GM18868 (cell line): Measurements from ENCODE around the gene BRINP3.

Experiments
- ATAC-seq: cut with Tn5 transposase; IDR thresholded peaks from one replicate; pipeline ENCODE4 v1.9.1; 2021; ENCODE audit warnings: mild to moderate bottlenecking, moderate library complexity; ENCODE audit not compliant: unreplicated experiment

The BRINP3 gene

GRCh38 chr1:190453550-190453949 is 24.1 kb downstream of the BRINP3 start:
- ATAC-seq = no peak

- ATAC-seq = no peak
Observed at GRCh38 chr1:190452272-190452848, 25.3 kb downstream of the BRINP3 start.

DNA sequence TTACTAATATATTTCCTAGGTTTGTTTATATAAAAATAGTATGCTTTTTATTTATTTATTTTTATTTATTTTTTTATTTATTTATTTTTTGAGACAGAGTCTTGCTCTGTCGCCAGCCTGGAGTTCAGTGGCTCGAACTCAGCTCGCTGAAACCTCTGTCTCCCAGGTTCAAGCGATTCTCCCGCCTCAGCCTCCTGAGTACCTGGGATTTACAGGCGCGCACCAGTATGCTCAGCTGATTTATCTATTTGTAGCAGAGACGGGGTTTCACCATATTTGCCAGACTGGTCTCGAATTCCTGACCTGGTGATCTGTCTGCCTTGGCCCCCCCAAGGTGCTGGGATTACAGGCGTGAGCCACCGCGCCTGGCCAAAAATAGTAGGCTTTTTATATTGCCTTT is 33.2 kb downstream of the BRINP3 start:
- ATAC-seq = no peak

DNA sequence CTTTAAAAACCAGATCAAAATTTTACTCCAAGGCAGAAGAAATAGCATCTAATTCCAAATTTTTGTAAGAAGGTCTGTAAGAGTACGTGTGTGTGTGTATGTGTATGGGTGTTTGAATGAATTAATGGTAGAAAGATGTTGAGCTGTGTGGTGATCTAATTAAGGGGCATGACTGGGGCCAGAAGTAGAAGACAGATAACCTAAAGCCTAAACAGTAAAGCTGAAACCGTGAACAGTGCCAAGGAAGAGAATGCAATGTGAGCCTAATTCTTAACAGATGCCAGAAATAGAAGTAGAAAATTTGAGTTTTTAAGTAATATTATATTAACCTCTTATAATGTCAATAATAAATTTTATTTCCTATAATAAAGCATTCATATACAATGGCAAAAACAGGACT is 38.2 kb downstream of the BRINP3 start:
- no peak for ATAC-seq

GRCh38 chr1:190436615-190437014 is 41.0 kb downstream of the BRINP3 start:
- peak; percentile 70 for ATAC-seq

- no peak for ATAC-seq
Observed at GRCh38 chr1:190429932-190430331, 47.7 kb downstream of the BRINP3 start.

GRCh38 chr1:190429141-190429540 is 48.5 kb downstream of the BRINP3 start:
- ATAC-seq = no peak

DNA sequence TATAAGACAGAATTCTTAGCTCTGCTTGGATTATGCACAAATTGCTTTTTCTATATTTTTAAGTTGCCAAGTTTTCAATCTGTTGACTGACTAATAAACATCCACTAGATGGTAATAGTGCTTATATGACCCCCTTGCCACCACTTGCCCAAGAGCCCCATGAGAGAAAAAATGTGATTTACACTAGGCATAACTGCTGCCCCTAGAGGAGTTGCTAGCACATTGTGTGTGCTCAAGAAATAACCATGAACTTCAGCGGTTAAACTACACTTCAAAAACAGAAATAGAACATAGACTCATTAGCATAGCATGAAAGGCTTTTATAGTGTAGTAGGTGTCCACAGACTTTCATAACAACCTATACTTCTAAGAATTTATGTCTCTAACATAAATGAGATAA is 61.4 kb downstream of the BRINP3 start:
- peak; percentile 53 for ATAC-seq

- ATAC-seq = no peak
Observed at GRCh38 chr1:190413142-190413541, 64.5 kb downstream of the BRINP3 start.

DNA sequence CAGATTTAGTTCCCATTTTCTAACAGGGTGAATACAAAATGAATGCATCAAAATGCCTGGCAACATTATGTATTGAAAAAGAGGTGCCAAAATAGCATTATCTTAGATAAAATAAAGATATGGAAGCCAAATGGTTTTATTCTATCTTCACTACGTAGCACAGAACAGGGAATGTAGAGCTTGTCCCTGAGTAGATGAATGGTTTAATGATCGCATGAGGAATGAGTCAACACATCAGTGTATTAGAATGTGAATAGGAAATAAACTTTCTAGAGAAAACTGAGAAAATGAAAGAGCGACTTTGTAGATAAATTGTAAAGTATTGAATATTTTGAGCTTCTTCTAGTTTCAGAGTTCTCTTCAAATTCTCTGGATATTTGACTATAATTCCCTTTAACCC is 74.3 kb downstream of the BRINP3 start:
- no peak for ATAC-seq

DNA sequence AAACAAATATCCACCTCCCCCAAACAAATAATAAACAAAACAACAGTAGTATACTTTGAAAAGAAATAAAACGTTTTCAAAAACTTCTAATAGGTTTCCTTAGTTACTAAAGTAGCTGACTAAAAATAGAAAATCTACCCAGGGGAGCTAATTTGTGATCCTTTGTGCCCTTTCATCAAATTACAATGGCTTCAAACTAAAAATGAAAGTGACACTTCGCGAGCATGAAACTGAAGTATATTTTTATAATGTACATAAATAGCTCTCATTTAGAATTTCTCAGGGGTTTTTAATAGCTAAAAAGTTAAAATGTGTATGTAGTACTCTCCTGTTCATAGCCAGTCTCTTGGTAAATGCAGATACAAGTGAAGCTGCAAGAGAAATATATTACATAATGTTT is 78.4 kb downstream of the BRINP3 start:
- no peak for ATAC-seq

DNA sequence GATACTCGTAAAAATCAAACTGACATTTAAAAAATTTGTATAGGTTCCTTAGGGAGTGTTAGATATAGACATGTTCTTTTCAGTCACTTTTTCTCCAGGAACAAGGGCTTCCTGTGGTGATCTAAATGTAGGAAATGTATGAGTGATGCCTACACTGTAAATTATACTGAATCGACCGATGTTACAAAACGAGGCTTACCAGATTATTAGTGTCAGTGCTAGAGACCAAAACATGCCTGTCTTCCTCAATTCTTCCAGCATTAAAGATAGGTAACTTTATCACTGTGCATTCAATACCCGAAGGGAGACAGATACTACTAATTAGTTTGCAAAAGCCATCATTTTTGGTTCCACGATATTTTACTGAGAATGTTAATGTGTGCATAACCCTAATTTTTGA is 86.1 kb downstream of the BRINP3 start:
- ATAC-seq = no peak

GRCh38 chr1:190377991-190378390 is 99.7 kb downstream of the BRINP3 start:
- ATAC-seq = no peak

DNA sequence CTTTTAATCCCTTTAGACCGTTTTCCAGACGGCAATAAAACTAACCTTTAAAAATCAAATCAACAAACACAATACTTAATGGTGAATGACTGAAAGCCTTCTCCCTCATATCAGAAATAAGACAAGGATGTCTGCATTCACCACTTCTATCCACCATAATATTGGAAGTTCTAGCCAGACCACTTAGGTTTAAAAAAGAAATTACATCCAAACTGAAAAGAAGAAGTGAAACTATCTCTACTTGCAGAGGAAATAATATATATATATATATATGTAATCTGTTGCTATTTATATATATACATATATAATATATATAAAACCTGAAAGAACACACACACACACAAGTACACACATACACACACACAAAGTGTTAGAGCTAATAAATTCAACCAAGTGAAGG is 100.4 kb downstream of the BRINP3 start:
- peak; percentile 48 for ATAC-seq

DNA sequence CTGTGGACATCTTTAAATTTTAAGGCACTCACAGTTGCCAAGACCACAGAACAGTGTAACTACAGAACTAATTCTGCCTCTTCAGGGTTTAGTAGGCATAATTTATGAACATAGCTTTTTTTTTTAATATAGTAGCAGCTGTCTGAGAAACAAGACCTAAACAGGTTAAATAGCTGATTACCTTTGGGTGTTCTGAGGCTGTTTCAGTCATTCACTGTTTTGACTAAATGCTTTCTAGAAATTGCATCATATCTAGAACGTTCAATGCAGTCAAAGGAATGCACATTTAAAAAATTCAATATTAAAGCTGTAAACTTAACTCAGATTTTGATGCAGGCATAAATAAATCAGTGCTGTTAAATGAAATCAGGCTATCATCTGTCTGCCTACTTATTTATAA is 101.6 kb downstream of the BRINP3 start:
- ATAC-seq = no peak

- peak; percentile 89 for ATAC-seq
Observed at GRCh38 chr1:190373705-190374336, 103.8 kb downstream of the BRINP3 start.

DNA sequence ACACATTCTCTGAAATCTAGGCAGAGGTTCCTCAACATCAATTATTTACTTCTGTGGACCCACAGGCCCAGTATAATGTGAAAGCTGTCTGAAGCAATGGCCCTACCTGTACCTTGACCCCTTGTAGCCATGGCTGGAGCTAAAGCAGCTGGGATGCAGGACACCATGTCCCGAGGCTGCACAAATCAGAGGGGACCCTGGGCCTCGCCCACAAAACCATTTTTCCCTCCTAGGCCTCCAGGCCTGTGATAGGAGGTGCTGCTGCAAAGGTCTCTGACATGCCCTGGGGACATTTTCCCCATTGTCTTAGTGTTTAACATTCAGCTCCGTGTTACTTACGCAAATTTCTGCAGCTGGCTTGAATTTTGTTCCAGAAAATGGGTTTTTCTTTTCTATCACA is 110.5 kb downstream of the BRINP3 start:
- ATAC-seq = no peak

- ATAC-seq = no peak
Observed at GRCh38 chr1:190365283-190365682, 112.4 kb downstream of the BRINP3 start.

GRCh38 chr1:190353538-190354101 is 124.0 kb downstream of the BRINP3 start:
- ATAC-seq = peak; percentile 28

DNA sequence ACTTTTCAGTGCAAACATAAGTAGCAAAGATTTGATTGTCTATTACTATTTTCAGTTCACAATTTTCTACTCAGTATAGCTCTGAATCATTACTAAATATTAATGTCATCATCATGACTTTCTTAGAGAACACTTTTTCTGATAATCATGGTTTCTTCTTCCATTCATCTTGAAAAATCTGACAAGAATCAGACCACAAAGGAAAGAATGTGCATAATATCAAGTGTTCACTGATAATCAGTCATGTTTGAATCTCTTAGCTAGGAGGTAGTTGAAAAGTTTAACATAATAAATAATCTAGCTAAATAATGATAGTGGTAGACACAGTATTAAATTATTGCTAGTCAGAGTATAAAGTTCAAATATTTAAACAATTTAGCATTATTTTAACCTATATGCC is 133.2 kb downstream of the BRINP3 start:
- ATAC-seq = no peak

- no peak for ATAC-seq
Observed at GRCh38 chr1:190338829-190339228, 138.8 kb downstream of the BRINP3 start.

GRCh38 chr1:190328871-190329270 is 148.8 kb downstream of the BRINP3 start:
- no peak for ATAC-seq

- ATAC-seq = no peak
Observed at GRCh38 chr1:190328361-190328760, 149.3 kb downstream of the BRINP3 start.
